ENCODE measurements around the gene NPB.

Gene NPB

GRCh38 chr17:81902653-81903414, 796 bp downstream of the NPB start:
- H3K4me3 ChIP-seq (ENCODE audit: low read length) = no peak overlapping the region
- no peak for DNase-seq (ENCODE audit: low read depth)
- no peak for TF ChIP-seq CTCF (IDR thresholded peaks at IDR 0.05; ENCODE audit: insufficient read depth, low read depth, low read length, missing control alignments)

DNA sequence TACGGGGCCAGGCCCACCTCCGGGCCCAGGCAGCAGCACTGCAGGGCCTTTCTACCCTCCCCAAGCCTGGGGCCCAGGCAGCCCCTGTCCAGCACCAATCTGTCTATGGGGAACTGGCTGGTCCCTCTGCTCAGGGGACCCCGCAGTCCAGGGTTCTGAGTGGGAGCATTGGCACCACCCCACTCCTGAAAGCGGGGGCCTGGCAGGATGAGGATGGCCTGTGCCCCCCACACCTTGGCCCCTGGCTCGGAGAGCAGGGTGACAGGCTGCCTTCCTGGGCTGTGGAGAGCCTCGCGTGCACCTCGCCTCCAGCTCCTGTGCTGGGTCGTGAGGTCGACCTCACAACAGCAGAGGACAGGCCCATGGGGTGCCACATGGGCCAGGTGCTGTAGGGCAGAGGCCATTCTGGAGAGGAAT, 1.4 kb downstream of the NPB start:
- DNase-seq (ENCODE audit: low read depth) = no peak
- H3K4me3 ChIP-seq (ENCODE audit: low read length) = no peak overlapping the region
- TF ChIP-seq CTCF (IDR thresholded peaks at IDR 0.05; ENCODE audit: insufficient read depth, low read depth, low read length, missing control alignments) = no peak

GRCh38 chr17:81903896-81904599, 2.0 kb downstream of the NPB start:
- no peak for TF ChIP-seq CTCF (IDR thresholded peaks at IDR 0.05; ENCODE audit: insufficient read depth, low read depth, low read length, missing control alignments)
- no peak overlapping the region for H3K4me3 ChIP-seq (ENCODE audit: low read length)
- no peak for DNase-seq (ENCODE audit: low read depth)

DNA sequence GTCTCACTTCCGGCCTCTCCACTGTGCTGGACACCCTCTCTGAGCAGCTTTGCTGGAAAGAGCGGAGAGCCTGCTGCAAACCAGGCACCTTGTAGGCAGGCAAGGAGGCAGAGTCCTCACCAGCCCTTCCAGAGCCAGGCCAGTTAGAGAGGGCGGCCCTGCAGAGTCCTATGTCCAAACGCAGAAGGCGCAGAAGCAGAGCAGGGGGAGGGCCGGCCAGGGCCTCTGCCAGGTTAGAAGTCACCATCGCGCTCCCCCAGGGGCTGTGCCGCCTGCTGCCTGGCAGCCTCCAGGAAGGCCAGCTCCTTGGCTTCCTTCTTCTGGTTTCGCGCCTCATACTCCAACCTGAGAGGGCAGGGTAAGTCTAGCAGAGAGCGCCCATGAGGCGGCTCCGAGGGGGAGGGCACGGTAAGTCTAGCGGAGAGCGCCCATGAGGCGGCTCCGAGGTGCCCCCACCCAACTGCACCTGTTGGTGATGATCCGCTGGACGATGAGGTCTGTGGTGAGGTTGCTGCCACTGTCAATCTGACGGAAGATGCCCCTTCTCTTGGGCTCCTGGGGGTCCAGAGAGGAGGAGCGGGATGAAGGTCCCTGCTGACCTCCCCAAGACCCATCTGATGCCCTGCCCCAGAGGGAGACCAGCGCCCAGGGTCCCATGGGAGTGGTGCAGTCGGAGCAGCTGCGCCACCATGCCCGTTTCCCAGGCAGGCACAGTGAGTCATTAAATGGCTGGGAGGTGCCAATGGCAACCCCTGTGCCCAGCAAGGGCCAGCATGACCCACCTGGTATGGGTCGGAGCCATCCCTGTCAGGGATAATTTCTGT, 2.8 kb downstream of the NPB start:
- no peak for DNase-seq (ENCODE audit: low read depth)
- H3K4me3 ChIP-seq (ENCODE audit: low read length) = no peak overlapping the region

GRCh38 chr17:81905424-81905875, 3.4 kb downstream of the NPB start:
- no peak overlapping the region for H3K4me3 ChIP-seq (ENCODE audit: low read length)
- TF ChIP-seq CTCF (IDR thresholded peaks at IDR 0.05; ENCODE audit: insufficient read depth, low read depth, low read length, missing control alignments) = no peak
- DNase-seq (ENCODE audit: low read depth) = no peak

More for the DNA sequence above, 2.8 kb downstream of the NPB start:
- TF ChIP-seq CTCF (IDR thresholded peaks at IDR 0.05; ENCODE audit: insufficient read depth, low read depth, low read length, missing control alignments) = no peak

DNA sequence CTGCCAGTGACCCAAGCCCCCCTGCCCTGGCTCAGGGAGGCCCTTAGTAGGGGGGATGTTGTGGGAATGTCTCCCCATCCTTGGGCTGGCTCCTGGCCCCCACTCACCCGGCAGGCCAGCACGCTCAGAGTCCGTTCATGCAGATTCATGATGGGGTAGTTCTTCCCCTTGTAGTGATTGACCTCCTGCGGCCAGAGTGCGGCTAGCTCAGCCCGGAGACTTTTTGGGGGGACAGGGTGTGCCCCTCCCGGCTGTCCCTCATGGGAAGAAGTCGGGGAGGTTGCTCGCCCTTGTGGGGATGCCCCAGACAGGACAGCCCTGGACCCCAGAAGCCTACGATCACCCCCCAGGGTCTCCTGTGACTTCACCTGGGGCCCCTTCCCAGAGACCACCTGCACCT, 4.0 kb downstream of the NPB start:
- H3K4me3 ChIP-seq (ENCODE audit: low read length) = no peak overlapping the region
- no peak for DNase-seq (ENCODE audit: low read depth)
- TF ChIP-seq CTCF (IDR thresholded peaks at IDR 0.05; ENCODE audit: insufficient read depth, low read depth, low read length, missing control alignments) = no peak
